Sigmoid colon (tissue), 4 donors: ENCODE measurements around the gene GPC6.

Source experiments
- EP300 ChIP-seq, 4 donors: sonication (generic); formaldehyde crosslinking; IDR thresholded peaks; one replicate each; pipeline ENCODE4 v1.6.1; 2017; ENCODE audit warnings: antibody characterized with exemption in 4 of 4
- POLR2A ChIP-seq, 2 donors: fragments of 450-650 bp; IDR thresholded peaks; one replicate each; pipeline ENCODE4 v1.6.1; 2016; ENCODE audit warnings: antibody characterized with exemption in 2 of 2, mild to moderate bottlenecking in 2 of 2, moderate library complexity in 2 of 2
- POLR2AphosphoS5 ChIP-seq, 4 donors: sonication (generic); formaldehyde crosslinking; IDR thresholded peaks; one replicate each; pipeline ENCODE4 v1.6.1; 2017; ENCODE audit warnings: antibody characterized with exemption in 4 of 4
- TF ChIP-seq, protein P1 (sequence below), 4 experiments: fragments of 450-650 bp in 3 of 4; fragments of 200-600 bp in 1 of 4; IDR thresholded peaks; one replicate each; pipeline ENCODE4 v1.5.1; 2016 to 2019; ENCODE audit warnings: antibody characterized with exemption in 4 of 4, mild to moderate bottlenecking in 3 of 4, moderate library complexity in 2 of 4

DNA sequence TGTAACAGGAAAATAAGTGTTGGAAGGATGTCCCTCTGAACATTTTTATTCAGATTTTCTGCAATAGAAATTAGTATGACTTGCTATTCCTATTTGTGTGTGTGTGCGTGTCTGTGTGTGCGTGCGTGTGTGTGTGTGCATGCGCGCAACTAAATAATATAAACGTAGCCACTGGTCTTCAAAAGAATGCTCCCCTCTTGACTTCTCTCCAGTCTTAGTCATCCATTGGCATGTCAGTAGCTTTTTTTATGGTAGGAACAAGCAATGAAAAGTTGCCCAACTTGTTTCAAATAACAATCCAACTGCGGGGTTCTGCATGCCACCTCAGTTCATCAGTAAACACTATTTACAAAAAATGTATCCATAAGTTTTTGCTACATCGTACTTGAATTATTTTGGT lies 249.6 kb downstream of the GPC6 start:
- TF ChIP-seq POLR2A (IDR thresholded peaks at IDR 0.05): no peak
- TF ChIP-seq, protein P1, sequence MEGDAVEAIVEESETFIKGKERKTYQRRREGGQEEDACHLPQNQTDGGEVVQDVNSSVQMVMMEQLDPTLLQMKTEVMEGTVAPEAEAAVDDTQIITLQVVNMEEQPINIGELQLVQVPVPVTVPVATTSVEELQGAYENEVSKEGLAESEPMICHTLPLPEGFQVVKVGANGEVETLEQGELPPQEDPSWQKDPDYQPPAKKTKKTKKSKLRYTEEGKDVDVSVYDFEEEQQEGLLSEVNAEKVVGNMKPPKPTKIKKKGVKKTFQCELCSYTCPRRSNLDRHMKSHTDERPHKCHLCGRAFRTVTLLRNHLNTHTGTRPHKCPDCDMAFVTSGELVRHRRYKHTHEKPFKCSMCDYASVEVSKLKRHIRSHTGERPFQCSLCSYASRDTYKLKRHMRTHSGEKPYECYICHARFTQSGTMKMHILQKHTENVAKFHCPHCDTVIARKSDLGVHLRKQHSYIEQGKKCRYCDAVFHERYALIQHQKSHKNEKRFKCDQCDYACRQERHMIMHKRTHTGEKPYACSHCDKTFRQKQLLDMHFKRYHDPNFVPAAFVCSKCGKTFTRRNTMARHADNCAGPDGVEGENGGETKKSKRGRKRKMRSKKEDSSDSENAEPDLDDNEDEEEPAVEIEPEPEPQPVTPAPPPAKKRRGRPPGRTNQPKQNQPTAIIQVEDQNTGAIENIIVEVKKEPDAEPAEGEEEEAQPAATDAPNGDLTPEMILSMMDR (IDR thresholded peaks at IDR 0.05): no peak
- TF ChIP-seq POLR2AphosphoS5 (IDR thresholded peaks at IDR 0.05): no peak
- no peak for TF ChIP-seq EP300 (IDR thresholded peaks at IDR 0.05)
